ENCODE measurements around the gene KDM8.
A peak's percentile ranks its signal among the peaks of the same experiment; 100 is the strongest.

The KDM8 gene

GRCh38 chr16:27203507-27204311 lies at the start of gene KDM8:
TSS of gene KDM8 (plus strand) at chr16:27203526. CDS start at chr16:27210124, 6,598 bp downstream.
- H3K4me3 ChIP-seq (replicated peaks; ENCODE audit: low read depth, low read length) = peak within 1 kb of the TSS; percentile 88
- DNase-seq (ENCODE audit: low read depth) = peak; percentile 100
- TF ChIP-seq, protein P1, sequence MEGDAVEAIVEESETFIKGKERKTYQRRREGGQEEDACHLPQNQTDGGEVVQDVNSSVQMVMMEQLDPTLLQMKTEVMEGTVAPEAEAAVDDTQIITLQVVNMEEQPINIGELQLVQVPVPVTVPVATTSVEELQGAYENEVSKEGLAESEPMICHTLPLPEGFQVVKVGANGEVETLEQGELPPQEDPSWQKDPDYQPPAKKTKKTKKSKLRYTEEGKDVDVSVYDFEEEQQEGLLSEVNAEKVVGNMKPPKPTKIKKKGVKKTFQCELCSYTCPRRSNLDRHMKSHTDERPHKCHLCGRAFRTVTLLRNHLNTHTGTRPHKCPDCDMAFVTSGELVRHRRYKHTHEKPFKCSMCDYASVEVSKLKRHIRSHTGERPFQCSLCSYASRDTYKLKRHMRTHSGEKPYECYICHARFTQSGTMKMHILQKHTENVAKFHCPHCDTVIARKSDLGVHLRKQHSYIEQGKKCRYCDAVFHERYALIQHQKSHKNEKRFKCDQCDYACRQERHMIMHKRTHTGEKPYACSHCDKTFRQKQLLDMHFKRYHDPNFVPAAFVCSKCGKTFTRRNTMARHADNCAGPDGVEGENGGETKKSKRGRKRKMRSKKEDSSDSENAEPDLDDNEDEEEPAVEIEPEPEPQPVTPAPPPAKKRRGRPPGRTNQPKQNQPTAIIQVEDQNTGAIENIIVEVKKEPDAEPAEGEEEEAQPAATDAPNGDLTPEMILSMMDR (IDR thresholded peaks at IDR 0.05; ENCODE audit: low read length, missing control alignments) = no peak

DNA sequence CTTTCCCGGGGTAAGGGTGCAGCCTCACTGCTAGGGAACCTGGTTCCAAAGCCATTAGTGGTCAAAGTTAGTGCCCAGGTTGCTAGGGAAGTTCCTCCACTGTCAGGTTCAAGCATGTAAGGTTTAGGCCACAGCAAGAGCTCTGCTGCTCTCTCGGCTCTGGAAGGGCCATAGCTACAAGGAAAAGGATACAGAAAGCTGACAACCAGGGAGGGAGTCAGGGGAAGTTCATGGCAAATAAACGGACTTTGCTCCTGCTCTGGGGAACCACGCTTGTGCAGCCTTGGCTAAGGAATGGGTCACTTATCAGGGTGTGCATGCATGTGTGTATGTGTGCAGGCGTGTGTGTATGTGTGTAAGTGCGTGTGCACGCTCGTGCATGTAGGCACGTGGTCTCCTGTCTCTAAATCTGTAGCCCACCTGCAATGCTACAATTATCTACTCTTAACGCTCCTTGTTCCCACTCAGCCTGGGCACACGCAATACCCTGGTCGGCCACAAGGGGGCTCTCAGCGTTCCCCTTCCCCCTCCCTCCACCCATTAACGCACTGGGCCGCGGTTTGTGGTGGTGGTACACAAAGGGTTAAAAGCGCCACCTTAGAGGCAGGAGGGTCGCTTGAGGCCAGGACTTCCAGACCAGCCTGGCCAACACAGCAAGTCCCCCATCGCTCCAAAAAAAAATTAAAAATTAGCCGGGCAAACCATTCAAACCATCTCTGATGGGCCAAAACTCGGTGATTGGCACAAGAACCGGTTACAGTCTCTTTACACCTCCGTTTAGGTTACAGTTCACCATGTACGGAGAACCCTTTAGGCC lies 48.4 kb upstream of the KDM8 start:
- DNase-seq (ENCODE audit: low read depth) = peak; percentile 39
- no peak overlapping the region for H3K4me3 ChIP-seq (replicated peaks; ENCODE audit: low read depth, low read length)

GRCh38 chr16:27156579-27156978 lies 46.7 kb upstream of the KDM8 start:
- no peak overlapping the region for H3K4me3 ChIP-seq (replicated peaks; ENCODE audit: low read depth, low read length)
- no peak for DNase-seq (ENCODE audit: low read depth)
- TF ChIP-seq, protein P1 (IDR thresholded peaks at IDR 0.05; ENCODE audit: low read length, missing control alignments) = no peak

More for the DNA sequence above, 48.4 kb upstream of the KDM8 start:
- TF ChIP-seq, protein P1 (IDR thresholded peaks at IDR 0.05; ENCODE audit: low read length, missing control alignments) = peak; percentile 99

GRCh38 chr16:27161398-27161797 lies 41.9 kb upstream of the KDM8 start:
- TF ChIP-seq, protein P1 (IDR thresholded peaks at IDR 0.05; ENCODE audit: low read length, missing control alignments) = no peak
- no peak overlapping the region for H3K4me3 ChIP-seq (replicated peaks; ENCODE audit: low read depth, low read length)
- no peak for DNase-seq (ENCODE audit: low read depth)

- TF ChIP-seq, protein P1 (IDR thresholded peaks at IDR 0.05; ENCODE audit: low read length, missing control alignments) = no peak
- no peak for DNase-seq (ENCODE audit: low read depth)
Observed at GRCh38 chr16:27164352-27164751, 39.0 kb upstream of the KDM8 start.

GRCh38 chr16:27165576-27165975 lies 37.8 kb upstream of the KDM8 start:
- H3K4me3 ChIP-seq (replicated peaks; ENCODE audit: low read depth, low read length) = no peak overlapping the region
- DNase-seq (ENCODE audit: low read depth) = no peak
- TF ChIP-seq, protein P1 (IDR thresholded peaks at IDR 0.05; ENCODE audit: low read length, missing control alignments) = no peak

More at GRCh38 chr16:27164352-27164751, 39.0 kb upstream of the KDM8 start:
- no peak overlapping the region for H3K4me3 ChIP-seq (replicated peaks; ENCODE audit: low read depth, low read length)

Measured in fibroblast of pulmonary artery (primary cell).